Lower leg skin (tissue), 3 donors: Measurements from ENCODE around the gene SMIM34.
"Not testable (repeated sequence)": the region's sequence is repeated elsewhere in the genome, so short reads cannot be mapped to it uniquely, and the experiment has no call there.

ENCODE experiments used
- POLR2A ChIP-seq, 2 donors: fragments of 450-650 bp; IDR thresholded peaks; one replicate each; pipeline ENCODE4 v1.6.1; 2016 to 2017; ENCODE audit warnings: antibody characterized with exemption in 2 of 2, mild to moderate bottlenecking in 1 of 2, moderate library complexity in 1 of 2
- TF ChIP-seq, protein P1 (sequence below), 3 donors: fragments of 450-650 bp; IDR thresholded peaks; one replicate each; pipeline ENCODE4 v1.5.1; 2016; ENCODE audit warnings: antibody characterized with exemption in 3 of 3, mild to moderate bottlenecking in 3 of 3, moderate library complexity in 2 of 3

DNA sequence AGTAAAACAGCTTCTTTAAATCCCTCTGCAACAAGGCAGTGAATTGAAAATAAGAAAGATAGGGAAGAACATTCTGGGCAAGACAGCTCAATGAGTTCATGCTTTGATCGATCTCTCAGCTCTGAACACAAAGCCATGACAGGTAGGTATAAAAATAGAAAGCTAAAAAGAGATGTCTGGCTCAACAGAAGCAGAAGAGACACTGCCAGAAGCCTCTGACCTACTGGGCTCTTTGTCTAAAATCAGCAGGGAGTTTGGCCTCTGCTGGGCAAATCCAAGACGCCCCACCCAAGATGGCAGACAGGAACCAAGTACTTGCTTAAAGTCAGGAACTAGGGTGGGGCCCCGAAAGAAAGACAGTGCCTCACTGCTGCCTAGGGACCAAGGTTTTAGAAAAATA, 43.6 kb upstream of the SMIM34 start:
- TF ChIP-seq, protein P1, sequence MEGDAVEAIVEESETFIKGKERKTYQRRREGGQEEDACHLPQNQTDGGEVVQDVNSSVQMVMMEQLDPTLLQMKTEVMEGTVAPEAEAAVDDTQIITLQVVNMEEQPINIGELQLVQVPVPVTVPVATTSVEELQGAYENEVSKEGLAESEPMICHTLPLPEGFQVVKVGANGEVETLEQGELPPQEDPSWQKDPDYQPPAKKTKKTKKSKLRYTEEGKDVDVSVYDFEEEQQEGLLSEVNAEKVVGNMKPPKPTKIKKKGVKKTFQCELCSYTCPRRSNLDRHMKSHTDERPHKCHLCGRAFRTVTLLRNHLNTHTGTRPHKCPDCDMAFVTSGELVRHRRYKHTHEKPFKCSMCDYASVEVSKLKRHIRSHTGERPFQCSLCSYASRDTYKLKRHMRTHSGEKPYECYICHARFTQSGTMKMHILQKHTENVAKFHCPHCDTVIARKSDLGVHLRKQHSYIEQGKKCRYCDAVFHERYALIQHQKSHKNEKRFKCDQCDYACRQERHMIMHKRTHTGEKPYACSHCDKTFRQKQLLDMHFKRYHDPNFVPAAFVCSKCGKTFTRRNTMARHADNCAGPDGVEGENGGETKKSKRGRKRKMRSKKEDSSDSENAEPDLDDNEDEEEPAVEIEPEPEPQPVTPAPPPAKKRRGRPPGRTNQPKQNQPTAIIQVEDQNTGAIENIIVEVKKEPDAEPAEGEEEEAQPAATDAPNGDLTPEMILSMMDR (IDR thresholded peaks at IDR 0.05): not testable (repeated sequence)
- not testable (repeated sequence) for TF ChIP-seq POLR2A (IDR thresholded peaks at IDR 0.05)
